Loucy (cell line): ENCODE results near the gene TRAPPC1.

Experiments
- EZH2phosphoT487 ChIP-seq: fragments of 200-600 bp; IDR thresholded peaks from 2 replicates; pipeline ENCODE4 v1.6.1; 2018; ENCODE audit warnings: antibody characterized with exemption, mild to moderate bottlenecking, moderate library complexity, borderline replicate concordance
- TF ChIP-seq, protein P1 (sequence below): fragments of 200-600 bp; sonication (generic); conservative IDR thresholded peaks from 2 replicates; pipeline ENCODE4 v1.5.1; 2014; ENCODE audit warnings: mild to moderate bottlenecking, antibody characterized with exemption, low read length

- TF ChIP-seq, protein P1, sequence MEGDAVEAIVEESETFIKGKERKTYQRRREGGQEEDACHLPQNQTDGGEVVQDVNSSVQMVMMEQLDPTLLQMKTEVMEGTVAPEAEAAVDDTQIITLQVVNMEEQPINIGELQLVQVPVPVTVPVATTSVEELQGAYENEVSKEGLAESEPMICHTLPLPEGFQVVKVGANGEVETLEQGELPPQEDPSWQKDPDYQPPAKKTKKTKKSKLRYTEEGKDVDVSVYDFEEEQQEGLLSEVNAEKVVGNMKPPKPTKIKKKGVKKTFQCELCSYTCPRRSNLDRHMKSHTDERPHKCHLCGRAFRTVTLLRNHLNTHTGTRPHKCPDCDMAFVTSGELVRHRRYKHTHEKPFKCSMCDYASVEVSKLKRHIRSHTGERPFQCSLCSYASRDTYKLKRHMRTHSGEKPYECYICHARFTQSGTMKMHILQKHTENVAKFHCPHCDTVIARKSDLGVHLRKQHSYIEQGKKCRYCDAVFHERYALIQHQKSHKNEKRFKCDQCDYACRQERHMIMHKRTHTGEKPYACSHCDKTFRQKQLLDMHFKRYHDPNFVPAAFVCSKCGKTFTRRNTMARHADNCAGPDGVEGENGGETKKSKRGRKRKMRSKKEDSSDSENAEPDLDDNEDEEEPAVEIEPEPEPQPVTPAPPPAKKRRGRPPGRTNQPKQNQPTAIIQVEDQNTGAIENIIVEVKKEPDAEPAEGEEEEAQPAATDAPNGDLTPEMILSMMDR = no peak
- TF ChIP-seq EZH2phosphoT487 = no peak
Observed at GRCh38 chr17:7894226-7894625, 37.5 kb downstream of the TRAPPC1 start.
